Fibroblast of the aortic adventitia (primary cell): Measurements from ENCODE around the gene SLC25A31. TPM values are rescaled to one million over a fixed set of nuclear protein-coding genes. Genes with fewer than 3 reads are reported as not detected.

Source experiments
- DNase-seq: peaks from one replicate; pipeline ENCODE4 v3.0.0-alpha.2; 2010; ENCODE audit warnings: low read depth
- H3K4me3 ChIP-seq: 2 replicates; pipeline ENCODE4 v1.5.1; 2011; ENCODE audit warnings: low read depth, mild to moderate bottlenecking, control low read depth, low read length, moderate library complexity
- total RNA-seq: library from RNA; depleted of rRNA; stranded (reverse); fragments of >200 nt; gene quantifications from 2 replicates; pipeline ENCODE4 v1.2.3, GENCODE V29; 2012; ENCODE audit warnings: low replicate concordance
- TF ChIP-seq, protein P1 (sequence below): IDR thresholded peaks from 2 replicates; pipeline ENCODE4 v1.5.1; 2011; ENCODE audit warnings: mild to moderate bottlenecking, low read length, control low read depth, inconsistent platforms; ENCODE audit not compliant: insufficient read depth

Gene SLC25A31
- total RNA-seq, 1 donor: not detected

DNA sequence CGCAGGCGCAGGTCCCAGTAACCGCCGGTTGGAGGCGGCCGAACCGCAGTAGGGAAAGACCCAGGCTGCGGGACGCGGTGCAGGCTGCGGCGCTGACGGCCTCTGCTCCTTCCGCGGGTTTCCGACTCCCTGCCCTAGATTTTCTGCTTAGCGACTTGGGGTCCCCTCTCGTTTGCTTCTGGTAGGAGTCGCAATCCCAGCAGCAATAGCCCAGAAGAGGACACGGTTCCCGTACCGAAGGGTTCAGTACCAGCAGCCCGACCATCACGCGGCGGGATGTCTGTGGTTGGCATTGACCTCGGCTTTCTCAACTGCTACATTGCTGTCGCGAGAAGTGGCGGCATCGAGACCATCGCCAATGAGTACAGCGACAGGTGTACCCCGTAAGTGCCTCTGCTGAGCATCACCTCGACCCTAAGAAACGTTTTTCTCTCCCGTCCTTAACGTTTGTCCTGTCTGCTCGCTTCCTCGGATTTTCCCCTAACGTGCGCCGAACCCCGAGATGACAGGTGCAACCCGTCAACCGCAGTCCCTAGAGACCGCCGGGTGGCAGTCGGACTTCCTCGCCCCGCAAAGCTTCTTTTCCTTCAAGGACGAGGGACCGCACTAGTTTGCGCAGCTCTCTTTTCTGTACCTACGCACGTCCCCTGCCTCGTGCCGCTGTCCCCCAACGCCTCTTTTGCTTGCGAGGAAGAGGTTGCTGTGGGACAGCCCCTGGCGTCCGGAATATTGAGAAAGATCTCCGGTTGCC lies 52.2 kb downstream of the SLC25A31 start, which contains the start of gene HSPA4L:
Gene HSPA4L, plus strand, starts transcription at position 48 of the 751 bp plus-strand sequence. Its CDS starts 229 bp downstream, at position 277.
- TF ChIP-seq, protein P1, sequence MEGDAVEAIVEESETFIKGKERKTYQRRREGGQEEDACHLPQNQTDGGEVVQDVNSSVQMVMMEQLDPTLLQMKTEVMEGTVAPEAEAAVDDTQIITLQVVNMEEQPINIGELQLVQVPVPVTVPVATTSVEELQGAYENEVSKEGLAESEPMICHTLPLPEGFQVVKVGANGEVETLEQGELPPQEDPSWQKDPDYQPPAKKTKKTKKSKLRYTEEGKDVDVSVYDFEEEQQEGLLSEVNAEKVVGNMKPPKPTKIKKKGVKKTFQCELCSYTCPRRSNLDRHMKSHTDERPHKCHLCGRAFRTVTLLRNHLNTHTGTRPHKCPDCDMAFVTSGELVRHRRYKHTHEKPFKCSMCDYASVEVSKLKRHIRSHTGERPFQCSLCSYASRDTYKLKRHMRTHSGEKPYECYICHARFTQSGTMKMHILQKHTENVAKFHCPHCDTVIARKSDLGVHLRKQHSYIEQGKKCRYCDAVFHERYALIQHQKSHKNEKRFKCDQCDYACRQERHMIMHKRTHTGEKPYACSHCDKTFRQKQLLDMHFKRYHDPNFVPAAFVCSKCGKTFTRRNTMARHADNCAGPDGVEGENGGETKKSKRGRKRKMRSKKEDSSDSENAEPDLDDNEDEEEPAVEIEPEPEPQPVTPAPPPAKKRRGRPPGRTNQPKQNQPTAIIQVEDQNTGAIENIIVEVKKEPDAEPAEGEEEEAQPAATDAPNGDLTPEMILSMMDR: peak; percentile 26
- peak within 1 kb of the TSS; percentile 94 for H3K4me3 ChIP-seq
- peak; percentile 59 for DNase-seq

DNA sequence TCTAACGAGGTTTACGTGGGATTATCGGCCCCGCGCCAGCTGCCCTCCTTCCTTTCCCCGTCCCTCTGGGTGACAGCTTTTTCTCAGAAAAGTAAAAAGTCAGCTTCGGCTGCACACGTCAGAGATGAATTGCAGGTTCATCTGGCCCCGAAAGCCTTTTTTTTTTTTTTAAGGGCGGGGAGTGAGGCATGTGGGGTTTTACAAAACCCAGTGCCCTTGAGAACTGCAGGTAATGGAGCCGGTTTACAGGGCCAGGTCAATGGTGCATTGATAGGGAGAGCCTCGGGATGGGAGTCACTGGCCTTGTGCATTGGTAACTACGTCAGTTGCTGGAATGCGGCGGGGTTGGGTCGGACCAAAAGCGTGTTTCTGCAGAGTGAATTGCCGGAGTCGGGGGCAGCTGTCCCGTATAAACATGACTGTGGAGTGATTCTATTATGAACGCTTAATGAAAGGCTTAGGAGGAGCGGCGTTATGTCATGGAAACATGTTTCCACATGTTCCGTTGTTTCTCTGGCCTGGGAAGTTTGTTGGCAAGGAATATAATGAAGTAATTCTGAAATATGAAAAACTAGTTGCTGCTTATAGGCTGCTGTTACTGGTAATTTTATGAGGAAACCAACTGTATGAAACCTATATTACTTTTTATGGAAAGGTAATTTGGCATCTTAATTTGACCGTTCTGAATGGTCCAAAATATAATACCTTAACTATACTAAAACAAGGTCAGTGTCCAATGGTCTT lies 53.0 kb downstream of the SLC25A31 start:
- peak overlapping the region; percentile 94 for H3K4me3 ChIP-seq
- peak; percentile 79 for DNase-seq
- TF ChIP-seq, protein P1: no peak

DNA sequence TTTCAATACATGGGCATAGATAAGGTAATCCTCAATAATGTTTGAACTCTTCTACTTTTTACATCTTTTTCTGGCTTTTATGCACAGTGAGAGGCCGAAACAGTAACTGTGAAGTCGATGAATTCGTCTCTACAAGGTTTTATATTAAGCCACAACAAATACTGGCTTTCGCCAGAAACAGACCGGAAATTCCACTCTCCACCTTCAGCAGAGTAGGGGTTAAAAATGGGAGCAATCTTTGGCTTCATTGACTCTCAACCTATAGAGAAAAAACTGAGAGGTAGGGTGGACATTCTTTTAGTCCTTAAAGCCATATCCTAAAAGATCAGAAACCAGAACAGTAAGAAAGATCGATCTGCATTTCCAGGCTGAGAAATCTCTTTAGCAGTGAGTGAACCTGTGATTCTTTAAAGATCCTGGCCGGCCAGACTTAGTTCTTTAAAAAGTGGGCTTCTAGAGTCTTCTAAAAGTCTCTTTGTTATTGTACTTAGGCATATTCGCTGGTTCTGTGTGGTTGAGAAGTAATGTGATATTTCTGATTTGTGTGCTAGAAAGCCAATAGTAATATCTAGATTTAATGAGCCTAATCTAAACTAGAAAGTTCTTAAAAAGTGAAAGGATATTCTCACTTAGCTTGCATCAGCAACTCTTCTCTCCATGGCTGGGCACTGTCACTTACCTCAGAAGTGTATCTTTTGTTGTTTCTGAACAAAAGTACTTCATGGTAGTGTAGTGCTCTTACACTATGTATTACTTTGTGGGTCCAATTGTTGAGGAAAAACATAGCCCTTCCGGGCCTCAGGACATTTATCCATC lies 54.0 kb downstream of the SLC25A31 start:
- H3K4me3 ChIP-seq: peak overlapping the region; percentile 31
- peak; percentile 6 for DNase-seq
- TF ChIP-seq, protein P1: no peak

DNA sequence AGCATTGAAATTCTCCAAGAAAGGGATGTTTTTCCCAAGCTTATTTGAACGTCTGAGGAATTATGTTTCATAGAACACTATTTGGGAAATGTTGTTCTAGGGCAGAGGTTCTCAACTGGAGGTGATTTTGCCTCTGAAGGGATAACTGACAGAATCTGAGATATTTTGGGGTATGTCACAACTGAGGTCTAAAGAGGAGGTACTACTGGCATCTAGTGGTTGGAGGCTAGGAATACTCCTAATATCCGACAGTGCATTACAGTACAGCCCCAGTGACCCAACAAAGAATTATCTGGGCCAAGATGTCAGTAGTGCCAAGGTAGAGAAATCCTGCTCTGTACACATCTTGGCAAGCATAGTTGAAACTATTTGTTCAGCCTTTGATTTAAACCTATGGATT lies 58.3 kb downstream of the SLC25A31 start:
- TF ChIP-seq, protein P1: no peak
- DNase-seq: peak; percentile 1
- no peak overlapping the region for H3K4me3 ChIP-seq

DNA sequence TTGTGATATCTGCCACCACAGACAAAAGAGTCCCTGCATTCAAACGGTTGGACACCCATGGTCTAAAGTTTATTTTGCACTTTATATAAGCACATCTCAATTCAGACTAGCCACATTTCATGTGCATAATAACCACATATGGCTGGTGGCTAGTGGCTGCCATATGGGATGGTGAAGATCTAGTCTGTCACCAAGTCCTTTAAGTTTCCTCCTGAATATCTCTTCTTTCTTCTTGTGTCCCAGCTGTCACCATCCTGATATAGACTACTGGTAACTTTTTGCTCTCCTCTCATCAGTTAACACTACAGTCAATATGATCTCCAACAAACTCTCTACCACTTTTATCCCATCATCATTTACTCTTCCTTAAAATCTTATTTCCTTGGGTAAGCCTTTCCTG lies 61.2 kb downstream of the SLC25A31 start:
- TF ChIP-seq, protein P1: no peak
- no peak for DNase-seq

DNA sequence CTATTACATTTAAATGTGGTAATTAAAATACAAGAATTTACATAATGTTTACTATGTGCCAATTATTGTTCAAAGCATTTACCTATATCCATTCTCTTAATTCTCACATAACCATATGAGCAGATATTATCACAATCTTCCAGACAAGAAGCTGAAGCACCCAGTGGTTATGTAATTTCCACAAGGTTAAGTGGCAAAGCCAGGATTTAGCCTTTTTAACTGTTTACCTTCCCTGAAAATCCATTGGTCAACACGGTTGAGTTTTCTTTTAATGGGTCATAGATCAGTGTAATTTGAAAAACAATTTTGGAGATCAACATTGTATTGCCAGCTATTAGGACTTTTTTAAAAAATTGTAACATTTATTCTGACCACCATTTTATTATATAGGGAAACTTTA lies 63.3 kb downstream of the SLC25A31 start:
- no peak overlapping the region for H3K4me3 ChIP-seq
- TF ChIP-seq, protein P1: no peak
- DNase-seq: no peak

More for the DNA sequence above, 61.2 kb downstream of the SLC25A31 start:
- no peak overlapping the region for H3K4me3 ChIP-seq
